D341Med (cell line): ENCODE measurements around the gene FRMD4A.
"Not testable (repeated sequence)": the region's sequence is repeated elsewhere in the genome, so short reads cannot be mapped to it uniquely, and the experiment has no call there.

ENCODE experiments used
- DNase-seq: peaks from one replicate; pipeline ENCODE4 v3.0.0; 2012; ENCODE audit warnings: low spot score

Gene FRMD4A

GRCh38 chr10:13717571-13717935 lies 613.2 kb downstream of the FRMD4A start:
- DNase-seq = no peak

- DNase-seq = no peak
Measured at GRCh38 chr10:13716081-13717071, 614.3 kb downstream of the FRMD4A start.

- not testable (repeated sequence) for DNase-seq
Measured at GRCh38 chr10:13715596-13715995, 615.1 kb downstream of the FRMD4A start.

GRCh38 chr10:13715100-13715499 lies 615.6 kb downstream of the FRMD4A start:
- no peak for DNase-seq

GRCh38 chr10:13712837-13713581 lies 617.7 kb downstream of the FRMD4A start:
- no peak for DNase-seq

GRCh38 chr10:13712476-13712836 lies 618.3 kb downstream of the FRMD4A start:
- DNase-seq = no peak

GRCh38 chr10:13711291-13711690 lies 619.4 kb downstream of the FRMD4A start:
- no peak for DNase-seq

GRCh38 chr10:13709931-13710650 lies 620.6 kb downstream of the FRMD4A start:
- DNase-seq = no peak

GRCh38 chr10:13708256-13708990 lies 622.3 kb downstream of the FRMD4A start:
- DNase-seq = no peak

- no peak for DNase-seq
Measured at GRCh38 chr10:13707156-13707881, 623.4 kb downstream of the FRMD4A start.

GRCh38 chr10:13706604-13707003 lies 624.1 kb downstream of the FRMD4A start:
- no peak for DNase-seq

- no peak for DNase-seq
Measured at GRCh38 chr10:13706175-13706574, 624.5 kb downstream of the FRMD4A start.

- DNase-seq = no peak
Measured at GRCh38 chr10:13705526-13706174, 625.1 kb downstream of the FRMD4A start.

- DNase-seq = no peak
Measured at GRCh38 chr10:13704964-13705363, 625.8 kb downstream of the FRMD4A start.

GRCh38 chr10:13703997-13704536 lies 626.7 kb downstream of the FRMD4A start:
- DNase-seq = no peak

- DNase-seq = no peak
Measured at GRCh38 chr10:13703101-13703818, 627.5 kb downstream of the FRMD4A start.

- no peak for DNase-seq
Measured at GRCh38 chr10:13701157-13701919, 629.4 kb downstream of the FRMD4A start.

- DNase-seq = no peak
Measured at GRCh38 chr10:13700473-13701144, 630.1 kb downstream of the FRMD4A start.
